ENCODE measurements around the gene CYFIP1. TPM values are rescaled to one million over a fixed set of nuclear protein-coding genes. Genes with fewer than 3 reads are reported as not detected.
"Not testable (repeated sequence)": the region's sequence is repeated elsewhere in the genome, so short reads cannot be mapped to it uniquely, and the experiment has no call there.

Gene CYFIP1
- polyA plus RNA-seq, 1 experiment = 93.4 TPM

GRCh38 chr15:22988811-22989210 is 8.6 kb upstream of the CYFIP1 start:
- Histone ChIP-seq H3K36me3 (ENCODE audit: control insufficient read depth, insufficient read depth, low read length) (no peaks in the 10 kb centered on the region), H3K4me3 (ENCODE audit: low read depth, low read length) (no peak overlapping the region), H3K27me3 (ENCODE audit: control insufficient read depth, insufficient read depth, low read length) (no peaks in the 10 kb centered on the region)
- DNase-seq (ENCODE audit: low read depth) = no peak
- CTCF ChIA-PET = interaction anchor here (1.4 kb wide), 1 partner anchor 9 kb away, joined by 3 read pairs; no protein-coding TSS in a partner anchor
- TF ChIP-seq CTCF (IDR thresholded peaks at IDR 0.05; ENCODE audit: insufficient read depth, low read depth, low read length) = no peak
- POLR2A ChIA-PET = no interaction called here

GRCh38 chr15:22981931-22982330 is 1.8 kb upstream of the CYFIP1 start:
- POLR2A ChIA-PET; DNase-seq (ENCODE audit: low read depth); H3K36me3 ChIP-seq (ENCODE audit: control insufficient read depth, insufficient read depth, low read length); CTCF ChIA-PET; H3K4me3 ChIP-seq (ENCODE audit: low read depth, low read length); H3K27me3 ChIP-seq (ENCODE audit: control insufficient read depth, insufficient read depth, low read length): not testable (repeated sequence)

- Histone ChIP-seq H3K36me3 (ENCODE audit: control insufficient read depth, insufficient read depth, low read length) (no peaks in the 10 kb centered on the region), H3K27me3 (ENCODE audit: control insufficient read depth, insufficient read depth, low read length) (no peaks in the 10 kb centered on the region), H3K4me3 (ENCODE audit: low read depth, low read length) (peak overlapping the region; percentile 96)
- no peak for DNase-seq (ENCODE audit: low read depth)
- ChIA-PET POLR2A (no interaction called here), CTCF (interaction anchor here (0.9 kb wide), 1 partner anchor 10 kb away, joined by 4 read pairs; no protein-coding TSS in a partner anchor)
- no peak for TF ChIP-seq CTCF (IDR thresholded peaks at IDR 0.05; ENCODE audit: insufficient read depth, low read depth, low read length)
These were observed 1.1 kb upstream of the CYFIP1 start for GRCh38 chr15:22981051-22981840.

- no peak; the same call in 1 of the 2 replicates for TF ChIP-seq CTCF (IDR thresholded peaks at IDR 0.05; ENCODE audit: insufficient read depth, low read depth, low read length)
- peak overlapping the region; percentile 96 for H3K4me3 ChIP-seq (ENCODE audit: low read depth, low read length)
- DNase-seq (ENCODE audit: low read depth) = no peak
- CTCF ChIA-PET = interaction anchor here (1.2 kb wide), 1 partner anchor 56 kb away, joined by 3 read pairs; no protein-coding TSS in a partner anchor
- POLR2A ChIA-PET = no interaction called here
- H3K36me3 ChIP-seq (ENCODE audit: control insufficient read depth, insufficient read depth, low read length) = no peaks in the 10 kb centered on the region
- no peaks in the 10 kb centered on the region for H3K27me3 ChIP-seq (ENCODE audit: control insufficient read depth, insufficient read depth, low read length)
These were observed 655 bp downstream of the CYFIP1 start for GRCh38 chr15:22979238-22980188.

- no peaks in the 10 kb centered on the region for H3K27me3 ChIP-seq (ENCODE audit: control insufficient read depth, insufficient read depth, low read length)
- H3K4me3 ChIP-seq (ENCODE audit: low read depth, low read length) = peak overlapping the region; percentile 96
- ChIA-PET POLR2A (no interaction called here), CTCF (interaction anchor here (1.2 kb wide), 1 partner anchor 57 kb away, joined by 3 read pairs; no protein-coding TSS in a partner anchor)
- H3K36me3 ChIP-seq (ENCODE audit: control insufficient read depth, insufficient read depth, low read length) = no peaks in the 10 kb centered on the region
- DNase-seq (ENCODE audit: low read depth) = no peak
- no peak for TF ChIP-seq CTCF (IDR thresholded peaks at IDR 0.05; ENCODE audit: insufficient read depth, low read depth, low read length)
These were observed 1.4 kb downstream of the CYFIP1 start for GRCh38 chr15:22978691-22979237.
